ENCODE data around the gene RASSF5.

GRCh38 chr1:206477581-206478380 is 29.6 kb upstream of the RASSF5 start:
- no peak for TF ChIP-seq CTCF (IDR thresholded peaks at IDR 0.05)
- no peak for TF ChIP-seq POLR2A (IDR thresholded peaks at IDR 0.05)
